HepG2 (cell line): Measurements from ENCODE around the gene DLL4. TPM values are rescaled to one million over a fixed set of nuclear protein-coding genes. Genes with fewer than 3 reads are reported as not detected.
A peak's percentile ranks its signal among the peaks of the same experiment; 100 is the strongest.

ENCODE experiments used
- BCL3 ChIP-seq: sonication (generic); formaldehyde crosslinking; IDR thresholded peaks from 2 replicates; pipeline ENCODE4 v1.5.1; 2020; ENCODE audit warnings: mild to moderate bottlenecking, missing genetic modification reagents, moderate library complexity
- CENPBD1 ChIP-seq: sonication (generic); formaldehyde crosslinking; IDR thresholded peaks from 2 replicates; pipeline ENCODE4 v1.8.0; 2022; ENCODE audit warnings: missing genetic modification reagents, low read depth, mild to moderate bottlenecking, borderline replicate concordance
- CHD4 ChIP-seq: fragments of 200-600 bp; sonication (generic); IDR thresholded peaks from 2 replicates; pipeline ENCODE4 v1.7.0; 2017; ENCODE audit warnings: mild to moderate bottlenecking, low read length, borderline replicate concordance
- CSRNP2 ChIP-seq: sonication (generic); formaldehyde crosslinking; conservative IDR thresholded peaks from 2 replicates; pipeline ENCODE4 v1.8.0; 2022; ENCODE audit warnings: low read depth, missing genetic modification reagents
- EP300 ChIP-seq, 3 experiments: sonication (generic) in 1 of 3; formaldehyde crosslinking in 1 of 3; IDR thresholded peaks; 2 replicates each; pipeline versions ENCODE4 v1.5.1 to v1.6.1; 2011 to 2020; ENCODE audit warnings: low read depth in 2 of 3, low read length in 2 of 3, borderline replicate concordance in 1 of 3, improper control_type of control experiment in 1 of 3, mild to moderate bottlenecking in 1 of 3, missing genetic modification reagents in 1 of 3, moderate library complexity in 1 of 3
- GABPA ChIP-seq, 2 experiments: IDR thresholded peaks; 2 replicates each; pipeline ENCODE4 v1.6.1; 2011 to 2016; ENCODE audit warnings: low read depth in 2 of 2, low read length in 1 of 2, missing biosample characterization in 1 of 2, missing genetic modification characterization in 1 of 2
- IRF9 ChIP-seq: sonication (generic); formaldehyde crosslinking; IDR thresholded peaks from 2 replicates; pipeline ENCODE4 v1.8.0; 2022; ENCODE audit warnings: missing genetic modification reagents, mild to moderate bottlenecking, borderline replicate concordance
- KDM5B ChIP-seq: sonication (generic); formaldehyde crosslinking; IDR thresholded peaks from 2 replicates; pipeline ENCODE4 v1.4.0; 2020; ENCODE audit warnings: missing genetic modification reagents, mild to moderate bottlenecking, borderline replicate concordance
- MEF2D ChIP-seq: sonication (generic); formaldehyde crosslinking; IDR thresholded peaks from 2 replicates; pipeline ENCODE4 v1.5.1; 2020; ENCODE audit warnings: mild to moderate bottlenecking, missing genetic modification reagents
- MTF2 ChIP-seq: sonication (generic); formaldehyde crosslinking; IDR thresholded peaks from 2 replicates; pipeline ENCODE4 v1.5.0; 2020; ENCODE audit warnings: missing genetic modification reagents, borderline replicate concordance
- SIN3A ChIP-seq: IDR thresholded peaks from 2 replicates; pipeline ENCODE4 v1.6.1; 2011; ENCODE audit warnings: low read depth, mild to moderate bottlenecking, control low read depth, low read length, borderline replicate concordance
- SNAI1 ChIP-seq: sonication (generic); formaldehyde crosslinking; IDR thresholded peaks from 2 replicates; pipeline ENCODE4 v1.5.0; 2020; ENCODE audit warnings: mild to moderate bottlenecking, missing genetic modification reagents, borderline replicate concordance
- SRSF1 ChIP-seq: fragments of 200-400 bp; formaldehyde crosslinking; optimal IDR thresholded peaks from 2 replicates; pipeline ENCODE3; 2017; ENCODE audit warnings: mild to moderate bottlenecking, low read depth, low read length, moderate library complexity
- ZC3H4 ChIP-seq: sonication (generic); formaldehyde crosslinking; IDR thresholded peaks from 2 replicates; pipeline ENCODE4 v1.4.0; 2020; ENCODE audit warnings: missing genetic modification reagents, borderline replicate concordance
- ZNF598 ChIP-seq: sonication (generic); formaldehyde crosslinking; IDR thresholded peaks from 2 replicates; pipeline ENCODE4 v1.5.1; 2020; ENCODE audit warnings: mild to moderate bottlenecking, missing genetic modification reagents, borderline replicate concordance
- ZNF670 ChIP-seq: sonication (generic); formaldehyde crosslinking; IDR thresholded peaks from 2 replicates; pipeline ENCODE4 v1.8.0; 2022; ENCODE audit warnings: mild to moderate bottlenecking, missing genetic modification reagents, borderline replicate concordance
- ZNF839 ChIP-seq: sonication (generic); formaldehyde crosslinking; IDR thresholded peaks from 2 replicates; pipeline ENCODE4 v1.4.0; 2020; ENCODE audit warnings: missing genetic modification reagents, mild to moderate bottlenecking, borderline replicate concordance
- polyA plus RNA-seq, 8 experiments: library from polyadenylated mRNA; depleted of rRNA in 3 of 8; stranded (reverse) in 7 of 8; unstranded in 1 of 8; fragments of >200 nt; fragmentation: Illumina TruSeq in 4 of 8; extraction: Trizol in 4 of 8; gene quantifications; 2 replicates each; pipeline versions ENCODE4 v1.2.1 to v1.2.3, GENCODE V29; 2011 to 2016; ENCODE audit warnings: low read depth in 4 of 8, missing spikeins in 1 of 8, mixed read lengths in 1 of 8; ENCODE audit not compliant: insufficient read depth in 1 of 8
- total RNA-seq, 5 experiments: library from RNA; depleted of rRNA; stranded (reverse); fragments of >200 nt; fragmentation: Illumina TruSeq; extraction: Trizol; gene quantifications; 2 replicates each; pipeline ENCODE4 v1.2.3, GENCODE V29; 2016; ENCODE audit warnings: low read depth in 1 of 5
- TF ChIP-seq, protein P1 (sequence below): sonication (generic); formaldehyde crosslinking; conservative IDR thresholded peaks from 2 replicates; pipeline ENCODE4 v1.8.0; 2022; ENCODE audit warnings: missing genetic modification reagents
- TF ChIP-seq, protein P2 (sequence below): sonication (generic); formaldehyde crosslinking; IDR thresholded peaks from 2 replicates; pipeline ENCODE4 v1.8.0; 2022; ENCODE audit warnings: missing genetic modification reagents, mild to moderate bottlenecking, inconsistent platforms, borderline replicate concordance

The DLL4 gene
- total and polyA plus RNA-seq, 2 of the 13 experiments (the other 11 are each of a cell fraction or from before 2014, with no cell fraction given), result 0.20 to 0.25 TPM

GRCh38 chr15:40932156-40932555 lies 3.0 kb downstream of the DLL4 start (continued):
- TF ChIP-seq GABPA (IDR thresholded peaks at IDR 0.05; ENCODE audit: low read depth, low read length), result no peak
- TF ChIP-seq GABPA (CRISPR knock-in tag; IDR thresholded peaks at IDR 0.05; ENCODE audit: low read depth), result peak; percentile 44; the same call in 1 of the 2 replicates
- no peak for TF ChIP-seq ZNF670
- TF ChIP-seq CSRNP2, result no peak
- no peak for TF ChIP-seq CENPBD1 (CRISPR knock-in tag)
- TF ChIP-seq SRSF1, result no peak
- peak; percentile 62; the same call in 1 of the 2 replicates for TF ChIP-seq ZNF839 (CRISPR knock-in tag)
- TF ChIP-seq, protein P1, sequence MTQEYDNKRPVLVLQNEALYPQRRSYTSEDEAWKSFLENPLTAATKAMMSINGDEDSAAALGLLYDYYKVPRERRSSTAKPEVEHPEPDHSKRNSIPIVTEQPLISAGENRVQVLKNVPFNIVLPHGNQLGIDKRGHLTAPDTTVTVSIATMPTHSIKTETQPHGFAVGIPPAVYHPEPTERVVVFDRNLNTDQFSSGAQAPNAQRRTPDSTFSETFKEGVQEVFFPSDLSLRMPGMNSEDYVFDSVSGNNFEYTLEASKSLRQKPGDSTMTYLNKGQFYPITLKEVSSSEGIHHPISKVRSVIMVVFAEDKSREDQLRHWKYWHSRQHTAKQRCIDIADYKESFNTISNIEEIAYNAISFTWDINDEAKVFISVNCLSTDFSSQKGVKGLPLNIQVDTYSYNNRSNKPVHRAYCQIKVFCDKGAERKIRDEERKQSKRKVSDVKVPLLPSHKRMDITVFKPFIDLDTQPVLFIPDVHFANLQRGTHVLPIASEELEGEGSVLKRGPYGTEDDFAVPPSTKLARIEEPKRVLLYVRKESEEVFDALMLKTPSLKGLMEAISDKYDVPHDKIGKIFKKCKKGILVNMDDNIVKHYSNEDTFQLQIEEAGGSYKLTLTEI (CRISPR knock-in tag), result no peak
- TF ChIP-seq KDM5B (CRISPR knock-in tag), result no peak
- TF ChIP-seq BCL3 (CRISPR knock-in tag), result 0 out of 2 replicates have a peak, but pooled peaks have one; percentile 27
- no peak for TF ChIP-seq SNAI1 (CRISPR knock-in tag)
- no peak for TF ChIP-seq SIN3A
- TF ChIP-seq, protein P2, sequence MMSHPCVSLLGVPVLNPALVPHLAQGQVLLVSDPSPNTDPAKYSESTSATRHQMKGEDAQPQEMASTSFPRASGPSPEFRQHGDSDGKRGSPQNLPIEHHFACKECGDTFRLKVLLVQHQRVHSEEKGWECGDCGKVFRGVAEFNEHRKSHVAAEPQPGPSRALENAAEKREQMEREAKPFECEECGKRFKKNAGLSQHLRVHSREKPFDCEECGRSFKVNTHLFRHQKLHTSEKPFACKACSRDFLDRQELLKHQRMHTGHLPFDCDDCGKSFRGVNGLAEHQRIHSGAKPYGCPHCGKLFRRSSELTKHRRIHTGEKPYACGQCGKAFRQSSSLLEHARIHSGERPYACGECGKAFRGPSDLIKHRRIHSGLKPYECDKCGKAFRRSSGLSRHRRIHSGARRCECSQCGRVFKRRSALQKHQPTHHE, result 0 out of 2 replicates have a peak, but pooled peaks have one; percentile 14
- TF ChIP-seq MEF2D, result no peak
- TF ChIP-seq MTF2, result 0 out of 2 replicates have a peak, but pooled peaks have one; percentile 9
- TF ChIP-seq CHD4, result no peak
- TF ChIP-seq ZNF598 (CRISPR knock-in tag), result 0 out of 2 replicates have a peak, but pooled peaks have one; percentile 33
- no peak for TF ChIP-seq EP300 (IDR thresholded peaks at IDR 0.05; ENCODE audit: low read depth in 2 of 2, low read length in 2 of 2)
- no peak for TF ChIP-seq EP300 (CRISPR knock-in tag; IDR thresholded peaks at IDR 0.05; ENCODE audit: borderline replicate concordance)
- no peak for TF ChIP-seq IRF9
- TF ChIP-seq ZC3H4 (CRISPR knock-in tag), result no peak
